Adipocyte (in vitro differentiated cells): ENCODE data around the gene PEX6.
A peak's percentile ranks its signal among the peaks of the same experiment; 100 is the strongest.

Experiments
- DNase-seq: peaks from one replicate; pipeline ENCODE4 v3.0.0-alpha.2; 2015; ENCODE audit warnings: low read depth
- H3K27me3 ChIP-seq: replicated peaks from 2 replicates; pipeline ENCODE4 v1.7.0; 2013; ENCODE audit warnings: mild to moderate bottlenecking, low read length, moderate library complexity; ENCODE audit not compliant: control insufficient read depth, insufficient read depth
- H3K36me3 ChIP-seq: 2 replicates; pipeline ENCODE4 v1.7.0; 2013; ENCODE audit warnings: low read length, mild to moderate bottlenecking, moderate library complexity; ENCODE audit not compliant: control insufficient read depth, insufficient read depth, severe bottlenecking
- H3K4me1 ChIP-seq: 2 replicates; pipeline ENCODE4 v1.7.0; 2013; ENCODE audit warnings: mild to moderate bottlenecking, low read length, moderate library complexity; ENCODE audit not compliant: control insufficient read depth, insufficient read depth
- H3K4me3 ChIP-seq: 2 replicates; pipeline ENCODE4 v1.7.0; 2013; ENCODE audit warnings: mild to moderate bottlenecking, low read length, moderate library complexity
- H3K9ac ChIP-seq: 2 replicates; pipeline ENCODE4 v1.7.0; 2013; ENCODE audit warnings: mild to moderate bottlenecking, low read length, moderate library complexity
- H3K9me3 ChIP-seq: 2 replicates; pipeline ENCODE4 v1.7.0; 2013; ENCODE audit warnings: mild to moderate bottlenecking, low read length, moderate library complexity; ENCODE audit not compliant: control insufficient read depth

PEX6 gene

GRCh38 chr6:42996513-42996912, 17.5 kb upstream of the PEX6 start:
- DNase-seq, result peak; percentile 24
- Histone ChIP-seq H3K4me3 (no peak overlapping the region), H3K27me3 (no peaks in the 10 kb centered on the region), H3K9ac (no peak overlapping the region), H3K4me1 (no peaks in the 10 kb centered on the region), H3K36me3 (peaks cover 1% of the 10 kb centered on the region), H3K9me3 (no peaks in the 10 kb centered on the region)

GRCh38 chr6:42993445-42993844, 14.5 kb upstream of the PEX6 start:
- Histone ChIP-seq H3K27me3 (no peaks in the 10 kb centered on the region), H3K4me3 (no peak overlapping the region), H3K9me3 (no peaks in the 10 kb centered on the region), H3K9ac (no peak overlapping the region), H3K36me3 (peaks cover 22% of the 10 kb centered on the region), H3K4me1 (peaks cover 6% of the 10 kb centered on the region)
- no peak for DNase-seq

- peaks cover 34% of the 10 kb centered on the region for H3K4me1 ChIP-seq
- no peaks in the 10 kb centered on the region for H3K9me3 ChIP-seq
- DNase-seq, result no peak
- H3K36me3 ChIP-seq, result peaks cover 22% of the 10 kb centered on the region
- H3K27me3 ChIP-seq, result no peaks in the 10 kb centered on the region
- H3K4me3 ChIP-seq, result no peak overlapping the region
- no peak overlapping the region for H3K9ac ChIP-seq
Measured at GRCh38 chr6:42989923-42990322, 10.9 kb upstream of the PEX6 start.

- DNase-seq, result peak; percentile 19
- no peaks in the 10 kb centered on the region for H3K9me3 ChIP-seq
- no peaks in the 10 kb centered on the region for H3K27me3 ChIP-seq
- peaks cover 22% of the 10 kb centered on the region for H3K36me3 ChIP-seq
- no peak overlapping the region for H3K9ac ChIP-seq
- H3K4me3 ChIP-seq, result no peak overlapping the region
- H3K4me1 ChIP-seq, result peaks cover 38% of the 10 kb centered on the region
Measured at GRCh38 chr6:42988486-42989020, 9.6 kb upstream of the PEX6 start.

- Histone ChIP-seq H3K4me3 (no peak overlapping the region), H3K9ac (no peak overlapping the region), H3K27me3 (no peaks in the 10 kb centered on the region), H3K36me3 (peaks cover 22% of the 10 kb centered on the region), H3K4me1 (peaks cover 39% of the 10 kb centered on the region), H3K9me3 (no peaks in the 10 kb centered on the region)
- DNase-seq, result peak; percentile 52
Measured at GRCh38 chr6:42987533-42988451, 8.8 kb upstream of the PEX6 start.

- Histone ChIP-seq H3K4me3 (peak overlapping the region; percentile 77), H3K9ac (peak overlapping the region; percentile 90), H3K36me3 (peaks cover 9% of the 10 kb centered on the region), H3K9me3 (no peaks in the 10 kb centered on the region), H3K27me3 (no peaks in the 10 kb centered on the region), H3K4me1 (peaks cover 40% of the 10 kb centered on the region)
- peak; percentile 55 for DNase-seq
Measured at GRCh38 chr6:42984924-42985475, 6.0 kb upstream of the PEX6 start.

- Histone ChIP-seq H3K27me3 (no peaks in the 10 kb centered on the region), H3K9me3 (no peaks in the 10 kb centered on the region), H3K36me3 (peaks cover 2% of the 10 kb centered on the region), H3K9ac (peak within 1 kb of the TSS; percentile 90), H3K4me1 (peaks cover 47% of the 10 kb centered on the region), H3K4me3 (peak within 1 kb of the TSS; percentile 77)
- peak; percentile 100 for DNase-seq
Measured at GRCh38 chr6:42984001-42984923, 5.3 kb upstream of the PEX6 start, which contains the start of gene PPP2R5D. Gene PPP2R5D (plus strand): TSS chr6:42984570. CDS start chr6:42984678, 108 bp downstream.

GRCh38 chr6:42981836-42982235, 2.9 kb upstream of the PEX6 start:
- no peak for DNase-seq
- Histone ChIP-seq H3K36me3 (no peaks in the 10 kb centered on the region), H3K9ac (no peak overlapping the region), H3K9me3 (no peaks in the 10 kb centered on the region), H3K4me3 (no peak overlapping the region), H3K27me3 (no peaks in the 10 kb centered on the region), H3K4me1 (peaks cover 44% of the 10 kb centered on the region)

- peaks cover 31% of the 10 kb centered on the region for H3K4me1 ChIP-seq
- H3K36me3 ChIP-seq, result no peaks in the 10 kb centered on the region
- peak overlapping the region; percentile 96 for H3K9ac ChIP-seq
- H3K27me3 ChIP-seq, result no peaks in the 10 kb centered on the region
- no peak for DNase-seq
- no peaks in the 10 kb centered on the region for H3K9me3 ChIP-seq
- H3K4me3 ChIP-seq, result peak overlapping the region; percentile 86
Measured at GRCh38 chr6:42979523-42980177, 669 bp upstream of the PEX6 start.

- Histone ChIP-seq H3K9ac (peak overlapping the region; percentile 96), H3K27me3 (no peaks in the 10 kb centered on the region), H3K9me3 (no peaks in the 10 kb centered on the region), H3K4me1 (peaks cover 27% of the 10 kb centered on the region), H3K36me3 (no peaks in the 10 kb centered on the region), H3K4me3 (peak overlapping the region; percentile 86)
- DNase-seq, result peak; percentile 57
Measured at GRCh38 chr6:42978487-42978838, 518 bp downstream of the PEX6 start.
